GM23338 (cell line): ENCODE data around the gene GALNT16. TPM values are rescaled to one million over a fixed set of nuclear protein-coding genes. Genes with fewer than 3 reads are reported as not detected.

Experiments
- ATAC-seq: fragments of 200-7000 bp; cut with Tn5 transposase; 3 replicates; pipeline ENCODE4 v1.9.1; 2020
- DNase-seq: peaks from one replicate; pipeline ENCODE4 v3.0.0-alpha.2; 2015; ENCODE audit warnings: low spot score
- H2AFZ ChIP-seq: fragments of 200-600 bp; sonication (generic); 2 replicates; pipeline ENCODE4 v1.8.0; 2016; ENCODE audit warnings: antibody characterized with exemption, mild to moderate bottlenecking, moderate library complexity
- H3F3A ChIP-seq: fragments of 200-600 bp; sonication (generic); replicated peaks from 2 replicates; pipeline ENCODE4 v1.8.0; 2017; ENCODE audit warnings: antibody characterized with exemption, mixed run types, low read depth
- H3K27ac ChIP-seq: fragments of 200-600 bp; sonication (generic); 2 replicates; pipeline ENCODE4 v1.6.1; 2016; ENCODE audit warnings: low read depth
- H3K27me3 ChIP-seq: fragments of 200-600 bp; sonication (generic); 2 replicates; pipeline ENCODE4 v1.8.0; 2016; ENCODE audit warnings: mild to moderate bottlenecking, mixed run types, moderate library complexity; ENCODE audit not compliant: insufficient read depth
- H3K36me3 ChIP-seq: fragments of 200-600 bp; sonication (generic); 2 replicates; pipeline ENCODE4 v1.8.0; 2016; ENCODE audit warnings: mild to moderate bottlenecking; ENCODE audit not compliant: insufficient read depth
- H3K4me1 ChIP-seq: fragments of 200-600 bp; sonication (generic); 2 replicates; pipeline ENCODE4 v1.8.0; 2016; ENCODE audit warnings: mild to moderate bottlenecking, moderate library complexity; ENCODE audit not compliant: insufficient read depth
- H3K4me2 ChIP-seq: fragments of 200-600 bp; sonication (generic); 2 replicates; pipeline ENCODE4 v1.7.1; 2017; ENCODE audit warnings: mixed run types
- H3K4me3 ChIP-seq: fragments of 200-600 bp; sonication (generic); 2 replicates; pipeline ENCODE4 v1.6.1; 2016; ENCODE audit warnings: mixed run types
- H3K79me2 ChIP-seq: fragments of 200-600 bp; sonication (generic); replicated peaks from 2 replicates; pipeline ENCODE4 v1.8.0; 2017; ENCODE audit warnings: mild to moderate bottlenecking; ENCODE audit not compliant: insufficient read depth
- H3K9me2 ChIP-seq: fragments of 200-600 bp; sonication (generic); 2 replicates; pipeline ENCODE4 v1.8.0; 2017; ENCODE audit not compliant: insufficient read depth
- H4K20me1 ChIP-seq: fragments of 200-600 bp; sonication (generic); replicated peaks from 2 replicates; pipeline ENCODE4 v1.8.0; 2017; ENCODE audit warnings: mild to moderate bottlenecking; ENCODE audit not compliant: insufficient read depth
- H3K27ac Mint-ChIP-seq: 2 replicates; pipeline ENCODE4 v1.8.0; 2020; ENCODE audit warnings: inconsistent platforms, mild to moderate bottlenecking, moderate library complexity, mixed read lengths
- H3K27me3 Mint-ChIP-seq: 3 replicates; pipeline ENCODE4 v1.8.0; 2022; ENCODE audit warnings: low read depth, mild to moderate bottlenecking, moderate library complexity, mixed read lengths, inconsistent platforms; ENCODE audit not compliant: insufficient read depth, poor library complexity
- H3K36me3 Mint-ChIP-seq: 3 replicates; pipeline ENCODE4 v1.8.0; 2021; ENCODE audit warnings: low read depth, mild to moderate bottlenecking, inconsistent platforms, moderate library complexity, mixed read lengths
- H3K4me1 Mint-ChIP-seq: 3 replicates; pipeline ENCODE4 v1.8.0; 2020; ENCODE audit warnings: mild to moderate bottlenecking, inconsistent platforms, mixed read lengths
- H3K4me3 Mint-ChIP-seq: 3 replicates; pipeline ENCODE4 v1.8.0; 2021; ENCODE audit warnings: moderate library complexity, mild to moderate bottlenecking, inconsistent platforms, mixed read lengths
- H3K9me3 Mint-ChIP-seq: 3 replicates; pipeline ENCODE4 v1.8.0; 2020; ENCODE audit warnings: moderate library complexity, mild to moderate bottlenecking, inconsistent platforms, mixed read lengths
- CREB1 ChIP-seq: fragments of 250-450 bp; sonication (Bioruptor Pico); IDR thresholded peaks from 2 replicates; pipeline ENCODE4 v1.5.0; 2020; ENCODE audit warnings: low read depth, mild to moderate bottlenecking, moderate library complexity
- EZH2 ChIP-seq: fragments of 200-600 bp; sonication (generic); IDR thresholded peaks from one replicate; pipeline ENCODE4 v1.8.0; 2017; ENCODE audit warnings: antibody characterized with exemption, mild to moderate bottlenecking, low read depth; ENCODE audit not compliant: unreplicated experiment
- EZH2phosphoT487 ChIP-seq: fragments of 200-600 bp; sonication (generic); IDR thresholded peaks from one replicate; pipeline ENCODE4 v1.8.1; 2018; ENCODE audit warnings: antibody characterized with exemption; ENCODE audit not compliant: unreplicated experiment
- JUNB ChIP-seq: IDR thresholded peaks from one replicate; pipeline ENCODE4 v1.6.1; 2016; ENCODE audit warnings: antibody characterized with exemption; ENCODE audit not compliant: unreplicated experiment
- NANOG ChIP-seq: IDR thresholded peaks from 2 replicates; pipeline ENCODE4 v1.6.1; 2016; ENCODE audit warnings: antibody characterized with exemption, borderline replicate concordance
- POLR2AphosphoS5 ChIP-seq: IDR thresholded peaks from 2 replicates; pipeline ENCODE4 v1.6.1; 2016; ENCODE audit warnings: antibody characterized with exemption, low read depth
- STAT1 ChIP-seq: IDR thresholded peaks from one replicate; pipeline ENCODE4 v1.6.1; 2016; ENCODE audit warnings: antibody characterized with exemption; ENCODE audit not compliant: unreplicated experiment
- ZNF114 ChIP-seq: fragments of 250-450 bp; sonication (Bioruptor Pico); IDR thresholded peaks from 2 replicates; pipeline ENCODE4 v1.5.0; 2020; ENCODE audit warnings: mild to moderate bottlenecking, moderate library complexity
- ZNF331 ChIP-seq: fragments of 250-450 bp; sonication (Bioruptor Pico); IDR thresholded peaks from 2 replicates; pipeline ENCODE4 v1.5.0; 2020; ENCODE audit warnings: low read depth, mild to moderate bottlenecking, moderate library complexity
- ZNF462 ChIP-seq: fragments of 250-450 bp; sonication (Bioruptor Pico); IDR thresholded peaks from 2 replicates; pipeline ENCODE4 v1.5.0; 2020; ENCODE audit warnings: mild to moderate bottlenecking, moderate library complexity
- polyA plus RNA-seq: library from polyadenylated mRNA; unstranded; fragments of >200 nt; fragmentation: Nextera tagmentation; extraction: Ambion mirVana; gene quantifications from 2 replicates; pipeline ENCODE4 v1.2.1, GENCODE V29; 2016
- total RNA-seq: library from RNA; depleted of rRNA; stranded (reverse); fragments of >200 nt; shearing (Covaris generic); gene quantifications from 2 replicates; pipeline ENCODE4 v1.2.3, GENCODE V29; 2014

Gene GALNT16
- total and polyA plus RNA-seq, 2 experiments from 2014 or later: 1.5 to 2.9 TPM

GRCh38 chr14:69356903-69357543, 97.1 kb downstream of the GALNT16 start (continued):
- TF ChIP-seq ZNF462: no peak

GRCh38 chr14:69357544-69358200, 97.7 kb downstream of the GALNT16 start:
- Histone ChIP-seq H3K27me3 (no peaks in the 10 kb centered on the region), H3K4me1 (no peaks in the 10 kb centered on the region), H3K36me3 (no peaks in the 10 kb centered on the region), H3K4me3 (no peak overlapping the region), H3K4me2 (no peak overlapping the region), H3K79me2 (no peaks in the 10 kb centered on the region), H4K20me1 (no peaks in the 10 kb centered on the region), H3K27ac (no peak overlapping the region), H2AFZ (no peak overlapping the region), H3K9me2 (no peaks in the 10 kb centered on the region), H3F3A (no peaks in the 10 kb centered on the region)
- ATAC-seq (no peak), DNase-seq (no peak)
- peaks cover 7% of the 10 kb centered on the region for H3K4me1 Mint-ChIP-seq
- no peak overlapping the region for H3K4me3 Mint-ChIP-seq
- H3K9me3 Mint-ChIP-seq: no peaks in the 10 kb centered on the region
- no peak overlapping the region for H3K27ac Mint-ChIP-seq
- peaks cover 4% of the 10 kb centered on the region for H3K27me3 Mint-ChIP-seq
- no peaks in the 10 kb centered on the region for H3K36me3 Mint-ChIP-seq
- TF ChIP-seq EZH2 (no peak), ZNF462 (no peak), STAT1 (no peak), ZNF114 (CRISPR knock-in tag) (no peak), POLR2AphosphoS5 (no peak), NANOG (no peak), EZH2phosphoT487 (no peak), CREB1 (CRISPR knock-in tag) (no peak), ZNF331 (CRISPR knock-in tag) (no peak), JUNB (no peak)
